ENCODE data around the gene PDE4A. TPM values are rescaled to one million over a fixed set of nuclear protein-coding genes. Genes with fewer than 3 reads are reported as not detected.
A peak's percentile ranks its signal among the peaks of the same experiment; 100 is the strongest.

Gene PDE4A
- total RNA-seq, 1 experiment from 2014 or later, result 3.1 TPM

DNA sequence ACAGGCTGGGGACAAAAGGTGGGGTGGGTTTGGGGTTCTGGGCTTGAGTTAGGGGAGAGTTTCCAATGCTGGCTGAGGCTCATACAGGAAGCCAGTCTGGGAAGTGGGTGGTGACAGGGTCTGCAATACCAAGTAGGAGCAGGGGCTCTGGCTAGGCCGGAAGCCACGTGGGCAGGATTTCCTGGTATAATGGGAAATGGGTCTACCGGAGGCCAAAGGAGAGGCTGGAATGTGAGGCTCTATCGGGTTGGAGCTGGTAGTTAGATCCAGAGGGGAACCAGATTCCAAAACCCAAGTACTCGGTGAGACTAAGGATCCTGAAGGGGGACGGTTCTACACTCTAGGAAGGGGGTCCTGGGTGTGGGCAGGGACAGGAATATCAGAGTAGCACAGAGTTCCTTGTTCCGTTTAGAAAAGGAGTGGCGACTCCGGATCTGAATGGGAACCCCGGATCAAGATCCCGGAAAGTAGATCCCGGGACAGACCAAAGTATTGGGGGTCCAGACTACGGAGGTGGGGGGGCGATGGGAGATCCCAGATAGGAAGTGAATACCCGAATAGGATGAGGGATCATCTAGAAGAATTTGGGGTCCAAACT lies 17.8 kb upstream of the PDE4A start:
- H3K27me3 ChIP-seq (ENCODE audit: low read length), result no peaks in the 10 kb centered on the region
- TF ChIP-seq EZH2phosphoT487 (IDR thresholded peaks at IDR 0.05; ENCODE audit: borderline replicate concordance, low read length) (no peak), EZH2 (IDR thresholded peaks at IDR 0.05; ENCODE audit: low read length, unreplicated experiment) (no peak)
- TF ChIP-seq, protein P1, sequence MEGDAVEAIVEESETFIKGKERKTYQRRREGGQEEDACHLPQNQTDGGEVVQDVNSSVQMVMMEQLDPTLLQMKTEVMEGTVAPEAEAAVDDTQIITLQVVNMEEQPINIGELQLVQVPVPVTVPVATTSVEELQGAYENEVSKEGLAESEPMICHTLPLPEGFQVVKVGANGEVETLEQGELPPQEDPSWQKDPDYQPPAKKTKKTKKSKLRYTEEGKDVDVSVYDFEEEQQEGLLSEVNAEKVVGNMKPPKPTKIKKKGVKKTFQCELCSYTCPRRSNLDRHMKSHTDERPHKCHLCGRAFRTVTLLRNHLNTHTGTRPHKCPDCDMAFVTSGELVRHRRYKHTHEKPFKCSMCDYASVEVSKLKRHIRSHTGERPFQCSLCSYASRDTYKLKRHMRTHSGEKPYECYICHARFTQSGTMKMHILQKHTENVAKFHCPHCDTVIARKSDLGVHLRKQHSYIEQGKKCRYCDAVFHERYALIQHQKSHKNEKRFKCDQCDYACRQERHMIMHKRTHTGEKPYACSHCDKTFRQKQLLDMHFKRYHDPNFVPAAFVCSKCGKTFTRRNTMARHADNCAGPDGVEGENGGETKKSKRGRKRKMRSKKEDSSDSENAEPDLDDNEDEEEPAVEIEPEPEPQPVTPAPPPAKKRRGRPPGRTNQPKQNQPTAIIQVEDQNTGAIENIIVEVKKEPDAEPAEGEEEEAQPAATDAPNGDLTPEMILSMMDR (conservative IDR thresholded peaks at IDR 0.05; ENCODE audit: low read depth, low read length), result no peak
- H3K4me2 ChIP-seq (ENCODE audit: low read length), result peak overlapping the region; percentile 98
- peak overlapping the region; percentile 97 for H2AFZ ChIP-seq (ENCODE audit: low read length)
- H3K9me3 ChIP-seq (ENCODE audit: low read length), result no peaks in the 10 kb centered on the region
- ATAC-seq (no peak), DNase-seq (peak; percentile 58)
- peaks cover 21% of the 10 kb centered on the region for H3K4me1 ChIP-seq (ENCODE audit: insufficient read depth, low read length)
- peak overlapping the region; percentile 9 for H3K27ac ChIP-seq (ENCODE audit: low read length)
- H3K9me2 ChIP-seq (replicated peaks; ENCODE audit: low read length), result no peaks in the 10 kb centered on the region
- CTCF ChIA-PET, result no interaction called here
- H3K9ac ChIP-seq (ENCODE audit: low read length), result peak overlapping the region; percentile 96
- peaks cover 3% of the 10 kb centered on the region for H3F3A ChIP-seq (ENCODE audit: low read length, unreplicated experiment)
- intact Hi-C loops (cut with micrococcal nuclease), result loop anchor here (2.0 kb wide), 1 partner anchor 170 kb away; no protein-coding TSS in a partner anchor
- peaks cover 23% of the 10 kb centered on the region for H3K36me3 ChIP-seq (ENCODE audit: low read depth, low read length)
- H3K4me3 ChIP-seq (ENCODE audit: low read length), result peak overlapping the region; percentile 98
- BruUV-seq (replicated peaks), result TSS peak; percentile 64
- H3K79me2 ChIP-seq (ENCODE audit: low read length), result peaks cover 59% of the 10 kb centered on the region
- POLR2A ChIA-PET (ENCODE audit: unreplicated experiment), result no interaction called here
- peaks cover 33% of the 10 kb centered on the region for H4K20me1 ChIP-seq (ENCODE audit: low read length)

DNA sequence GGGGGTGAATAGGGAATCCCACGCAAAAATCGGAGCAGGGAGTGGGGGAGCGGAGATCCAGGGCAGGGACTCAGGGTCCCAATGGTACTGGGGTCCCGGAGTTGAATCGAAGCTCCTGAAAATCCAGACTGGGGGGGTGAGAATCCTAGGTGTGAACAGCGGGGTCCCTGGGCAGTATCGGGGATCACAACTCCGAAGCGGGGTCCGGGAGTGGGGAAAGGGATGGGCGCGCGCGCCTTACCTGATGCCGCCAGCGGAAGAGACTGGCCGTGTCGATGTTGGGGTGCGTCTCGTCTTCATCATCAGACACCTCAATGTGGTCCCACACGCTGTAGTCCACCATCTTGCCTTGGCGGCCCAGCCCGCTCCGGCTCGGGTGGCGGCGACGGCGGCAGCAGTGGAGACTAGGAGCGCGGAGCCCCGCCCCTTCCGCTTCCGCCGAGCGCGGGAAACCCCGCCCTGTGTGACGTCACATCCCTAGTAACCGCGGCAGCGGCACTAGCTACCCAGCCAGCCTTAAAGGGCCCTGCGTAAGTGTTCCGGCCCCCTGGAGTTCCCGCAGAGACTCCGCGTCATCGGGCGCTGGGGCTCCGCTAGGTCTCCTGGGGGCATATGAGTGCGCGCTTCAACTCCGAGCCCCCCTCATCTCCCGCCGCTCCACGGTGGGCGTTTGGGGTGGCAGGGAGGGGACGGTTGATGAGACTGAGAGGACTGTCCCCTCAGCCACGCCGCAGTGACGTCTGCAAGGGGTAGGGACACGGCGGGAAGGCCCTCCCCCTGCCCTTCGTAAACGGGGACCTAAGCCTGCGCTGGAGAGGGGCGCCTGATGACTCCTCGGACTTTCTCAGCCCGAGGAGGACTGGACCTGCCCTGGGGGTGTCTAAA lies 17.0 kb upstream of the PDE4A start, which contains the start of gene CDC37:
Gene CDC37 (minus strand): TSS at position 406 of the 885 bp plus-strand sequence. CDS start 63 bp downstream, at position 343.
- H3F3A ChIP-seq (ENCODE audit: low read length, unreplicated experiment), result peaks cover 3% of the 10 kb centered on the region
- ATAC-seq, result peak; percentile 83
- H3K27me3 ChIP-seq (ENCODE audit: low read length), result no peaks in the 10 kb centered on the region
- peak within 1 kb of the TSS; percentile 97 for H2AFZ ChIP-seq (ENCODE audit: low read length)
- H3K36me3 ChIP-seq (ENCODE audit: low read depth, low read length), result peaks cover 16% of the 10 kb centered on the region; the same call in 1 of the 2 replicates
- H3K27ac ChIP-seq (ENCODE audit: low read length), result peak within 1 kb of the TSS; percentile 17
- POLR2A ChIA-PET (ENCODE audit: unreplicated experiment), result interaction anchor here (0.5 kb wide), 1 partner anchor 70 kb away, joined by 4 read pairs; the partner anchor contains the start of gene RAVER1
- H3K4me3 ChIP-seq (ENCODE audit: low read length), result peak within 1 kb of the TSS; percentile 98
- peak within 1 kb of the TSS; percentile 96 for H3K9ac ChIP-seq (ENCODE audit: low read length)
- no peaks in the 10 kb centered on the region for H3K9me2 ChIP-seq (replicated peaks; ENCODE audit: low read length)
- peaks cover 24% of the 10 kb centered on the region for H4K20me1 ChIP-seq (ENCODE audit: low read length)
- TSS peak; percentile 64 for BruUV-seq (replicated peaks)
- CTCF ChIA-PET, result interaction anchor here (0.6 to 1.1 kb wide), 5 partner anchors 9 to 145 kb away, joined by 3 to 9 read pairs (median 5); partner anchors contain the start of gene ICAM5
- peaks cover 50% of the 10 kb centered on the region for H3K79me2 ChIP-seq (ENCODE audit: low read length)
- intact Hi-C loops (cut with micrococcal nuclease), result loop anchor here (1.0 to 2.0 kb wide), 4 partner anchors 21 to 169 kb away; no protein-coding TSS in a partner anchor
- H3K4me1 ChIP-seq (ENCODE audit: insufficient read depth, low read length), result peaks cover 21% of the 10 kb centered on the region
- H3K4me2 ChIP-seq (ENCODE audit: low read length), result peak within 1 kb of the TSS; percentile 98
- DNase-seq, result peak; percentile 99
- TF ChIP-seq, protein P1 (conservative IDR thresholded peaks at IDR 0.05; ENCODE audit: low read depth, low read length), result no peak
- TF ChIP-seq EZH2phosphoT487 (IDR thresholded peaks at IDR 0.05; ENCODE audit: borderline replicate concordance, low read length) (no peak), EZH2 (IDR thresholded peaks at IDR 0.05; ENCODE audit: low read length, unreplicated experiment) (no peak)
- H3K9me3 ChIP-seq (ENCODE audit: low read length), result no peaks in the 10 kb centered on the region
